HepG2 (cell line): Measurements from ENCODE around the gene TRPT1. TPM values are rescaled to one million over a fixed set of nuclear protein-coding genes. Genes with fewer than 3 reads are reported as not detected.
A peak's percentile ranks its signal among the peaks of the same experiment; 100 is the strongest.

Experiments used
- BCL3 ChIP-seq: sonication (generic); formaldehyde crosslinking; IDR thresholded peaks from 2 replicates; pipeline ENCODE4 v1.5.1; 2020; ENCODE audit warnings: mild to moderate bottlenecking, missing genetic modification reagents, moderate library complexity
- BRF2 ChIP-seq: sonication (generic); formaldehyde crosslinking; IDR thresholded peaks from 2 replicates; pipeline ENCODE4 v1.8.1; 2022; ENCODE audit warnings: mild to moderate bottlenecking, missing genetic modification reagents
- CENPX ChIP-seq: sonication (generic); formaldehyde crosslinking; IDR thresholded peaks from 2 replicates; pipeline ENCODE4 v1.9.0; 2021; ENCODE audit warnings: mild to moderate bottlenecking, missing genetic modification reagents, moderate library complexity
- FOXM1 ChIP-seq: sonication (generic); formaldehyde crosslinking; IDR thresholded peaks from 2 replicates; pipeline ENCODE4 v1.5.0; 2020; ENCODE audit warnings: missing genetic modification reagents
- KLF16 ChIP-seq, 2 experiments: sonication (generic) in 1 of 2; formaldehyde crosslinking in 1 of 2; IDR thresholded peaks; 2 replicates each; pipeline versions ENCODE4 v1.6.1 to v1.8.0; 2016 to 2023; ENCODE audit warnings: missing genetic modification reagents in 2 of 2, missing compliant biosample characterization in 1 of 2
- LCORL ChIP-seq, 2 experiments: fragments of 450-650 bp in 1 of 2; sonication (generic) in 1 of 2; formaldehyde crosslinking in 1 of 2; IDR thresholded peaks; 2 replicates each; pipeline versions ENCODE4 v1.5.0 to v1.6.1; 2017 to 2020; ENCODE audit warnings: antibody characterized with exemption in 1 of 2, missing genetic modification reagents in 1 of 2
- MXD4 ChIP-seq: IDR thresholded peaks from 2 replicates; pipeline ENCODE4 v1.6.1; 2016; ENCODE audit warnings: mild to moderate bottlenecking, missing biosample characterization, missing genetic modification reagents
- SP4 ChIP-seq: sonication (generic); formaldehyde crosslinking; IDR thresholded peaks from 2 replicates; pipeline ENCODE4 v1.8.1; 2023; ENCODE audit warnings: mild to moderate bottlenecking, missing genetic modification reagents
- XRCC5 ChIP-seq: fragments of 200-400 bp; formaldehyde crosslinking; optimal IDR thresholded peaks from 2 replicates; pipeline ENCODE3; 2017; ENCODE audit warnings: mild to moderate bottlenecking, low read length
- YEATS4 ChIP-seq: sonication (generic); formaldehyde crosslinking; IDR thresholded peaks from 2 replicates; pipeline ENCODE4 v1.4.0; 2020; ENCODE audit warnings: missing genetic modification reagents, borderline replicate concordance
- ZBTB42 ChIP-seq: sonication (generic); formaldehyde crosslinking; IDR thresholded peaks from 2 replicates; pipeline ENCODE4 v1.5.0; 2020; ENCODE audit warnings: mild to moderate bottlenecking, missing genetic modification reagents
- ZKSCAN5 ChIP-seq: sonication (generic); formaldehyde crosslinking; IDR thresholded peaks from 2 replicates; pipeline ENCODE4 v1.5.1; 2020; ENCODE audit warnings: mild to moderate bottlenecking, missing genetic modification reagents
- ZNF280D ChIP-seq: sonication (generic); formaldehyde crosslinking; IDR thresholded peaks from 2 replicates; pipeline ENCODE4 v1.5.1; 2020; ENCODE audit warnings: mild to moderate bottlenecking, missing genetic modification reagents
- ZNF333 ChIP-seq: sonication (generic); formaldehyde crosslinking; IDR thresholded peaks from 2 replicates; pipeline ENCODE4 v1.4.0; 2020; ENCODE audit warnings: mild to moderate bottlenecking, missing genetic modification reagents, borderline replicate concordance
- polyA plus RNA-seq, 8 experiments: library from polyadenylated mRNA; depleted of rRNA in 3 of 8; stranded (reverse) in 7 of 8; unstranded in 1 of 8; fragments of >200 nt; fragmentation: Illumina TruSeq in 4 of 8; extraction: Trizol in 4 of 8; gene quantifications; 2 replicates each; pipeline versions ENCODE4 v1.2.1 to v1.2.3, GENCODE V29; 2011 to 2016; ENCODE audit warnings: low read depth in 4 of 8, missing spikeins in 1 of 8, mixed read lengths in 1 of 8; ENCODE audit not compliant: insufficient read depth in 1 of 8
- total RNA-seq, 5 experiments: library from RNA; depleted of rRNA; stranded (reverse); fragments of >200 nt; fragmentation: Illumina TruSeq; extraction: Trizol; gene quantifications; 2 replicates each; pipeline ENCODE4 v1.2.3, GENCODE V29; 2016; ENCODE audit warnings: low read depth in 1 of 5
- TF ChIP-seq, protein P1 (sequence below): sonication (generic); formaldehyde crosslinking; IDR thresholded peaks from 2 replicates; pipeline ENCODE4 v1.5.0; 2020; ENCODE audit warnings: mild to moderate bottlenecking, missing genetic modification reagents
- TF ChIP-seq, protein P2 (sequence below), 2 experiments: sonication (generic) in 1 of 2; formaldehyde crosslinking in 1 of 2; IDR thresholded peaks; 2 replicates each; pipeline versions ENCODE4 v1.5.1 to v1.6.1; 2011 to 2020; ENCODE audit warnings: borderline replicate concordance in 1 of 2, low read depth in 1 of 2, low read length in 1 of 2, mild to moderate bottlenecking in 1 of 2, missing genetic modification reagents in 1 of 2, moderate library complexity in 1 of 2

Gene TRPT1
- total and polyA plus RNA-seq, 2 of the 13 experiments (the other 11 are each of a cell fraction or from before 2014, with no cell fraction given): 24.8 to 40.7 TPM

DNA sequence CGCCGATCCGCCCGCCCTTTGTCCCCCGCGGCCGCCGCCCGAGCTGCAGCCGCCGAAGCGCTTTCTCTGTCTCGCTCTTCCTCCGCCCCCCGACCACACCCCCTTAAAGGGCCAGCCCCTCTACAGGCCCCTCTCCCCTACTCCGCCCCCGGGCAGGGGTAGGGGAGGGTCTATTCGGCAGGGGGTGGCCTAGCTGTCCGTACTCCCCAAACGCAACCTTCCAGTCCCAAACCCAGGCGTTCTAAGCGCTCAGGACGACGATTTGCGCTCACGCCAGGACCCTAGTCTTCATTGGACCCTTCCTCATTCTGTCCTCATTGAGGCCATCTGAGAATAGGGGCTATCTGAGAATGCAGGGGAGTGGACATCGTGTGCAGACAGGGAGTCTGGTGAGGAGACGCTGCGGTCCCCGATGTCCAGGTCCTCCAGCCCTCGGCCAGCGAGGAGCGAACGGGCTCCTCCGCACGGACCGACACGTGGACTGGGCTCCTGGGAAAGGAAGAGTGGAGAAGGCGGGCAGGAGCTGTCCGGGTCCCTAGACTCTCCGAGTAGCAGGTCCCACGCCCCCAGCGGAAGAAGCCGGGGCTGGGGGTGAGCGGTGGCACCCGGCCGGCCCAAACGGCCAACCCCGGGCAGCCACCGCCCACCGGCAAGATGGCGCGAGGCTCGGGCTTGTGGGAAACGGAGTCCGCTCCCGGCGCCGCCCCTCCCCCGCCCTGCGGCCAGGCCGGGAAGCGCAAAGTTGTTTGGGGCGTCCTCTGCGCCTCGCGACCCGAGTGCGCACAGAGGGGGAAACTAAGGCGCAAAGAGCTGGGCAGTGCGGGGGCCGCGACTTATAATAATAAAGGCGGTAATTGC, 21.1 kb upstream of the TRPT1 start, which contains the start of gene PPP1R14B (continued):
- peak in 1 of 2 experiments; percentile 54; a peak in 2 of 4 replicates for TF ChIP-seq KLF16 (CRISPR knock-in tag; IDR thresholded peaks at IDR 0.05)
- TF ChIP-seq XRCC5: peak; percentile 15
- TF ChIP-seq BRF2: no peak
- no peak for TF ChIP-seq LCORL (IDR thresholded peaks at IDR 0.05)
- TF ChIP-seq LCORL (CRISPR knock-in tag; IDR thresholded peaks at IDR 0.05): 0 out of 2 replicates have a peak, but pooled peaks have one; percentile 44
- peak; percentile 7; the same call in 1 of the 2 replicates for TF ChIP-seq YEATS4 (CRISPR knock-in tag)
- TF ChIP-seq FOXM1 (CRISPR knock-in tag): no peak
- no peak for TF ChIP-seq ZKSCAN5
- peak; percentile 84; the same call in 1 of the 2 replicates for TF ChIP-seq ZBTB42 (CRISPR knock-in tag)
- TF ChIP-seq ZNF280D (CRISPR knock-in tag): peak; percentile 43
- TF ChIP-seq BCL3 (CRISPR knock-in tag): no peak
- TF ChIP-seq, protein P1, sequence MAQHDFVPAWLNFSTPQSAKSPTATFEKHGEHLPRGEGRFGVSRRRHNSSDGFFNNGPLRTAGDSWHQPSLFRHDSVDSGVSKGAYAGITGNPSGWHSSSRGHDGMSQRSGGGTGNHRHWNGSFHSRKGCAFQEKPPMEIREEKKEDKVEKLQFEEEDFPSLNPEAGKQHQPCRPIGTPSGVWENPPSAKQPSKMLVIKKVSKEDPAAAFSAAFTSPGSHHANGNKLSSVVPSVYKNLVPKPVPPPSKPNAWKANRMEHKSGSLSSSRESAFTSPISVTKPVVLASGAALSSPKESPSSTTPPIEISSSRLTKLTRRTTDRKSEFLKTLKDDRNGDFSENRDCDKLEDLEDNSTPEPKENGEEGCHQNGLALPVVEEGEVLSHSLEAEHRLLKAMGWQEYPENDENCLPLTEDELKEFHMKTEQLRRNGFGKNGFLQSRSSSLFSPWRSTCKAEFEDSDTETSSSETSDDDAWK: no peak
- no peak for TF ChIP-seq CENPX (CRISPR knock-in tag)
- TF ChIP-seq SP4: peak; percentile 70
- TF ChIP-seq MXD4 (CRISPR knock-in tag): peak; percentile 77; the same call in 1 of the 2 replicates
- TF ChIP-seq, protein P2, sequence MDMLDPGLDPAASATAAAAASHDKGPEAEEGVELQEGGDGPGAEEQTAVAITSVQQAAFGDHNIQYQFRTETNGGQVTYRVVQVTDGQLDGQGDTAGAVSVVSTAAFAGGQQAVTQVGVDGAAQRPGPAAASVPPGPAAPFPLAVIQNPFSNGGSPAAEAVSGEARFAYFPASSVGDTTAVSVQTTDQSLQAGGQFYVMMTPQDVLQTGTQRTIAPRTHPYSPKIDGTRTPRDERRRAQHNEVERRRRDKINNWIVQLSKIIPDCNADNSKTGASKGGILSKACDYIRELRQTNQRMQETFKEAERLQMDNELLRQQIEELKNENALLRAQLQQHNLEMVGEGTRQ (IDR thresholded peaks at IDR 0.05; ENCODE audit: low read depth, low read length): no peak
- TF ChIP-seq, protein P2 (CRISPR knock-in tag; IDR thresholded peaks at IDR 0.05; ENCODE audit: borderline replicate concordance): 0 out of 2 replicates have a peak, but pooled peaks have one; percentile 30
- TF ChIP-seq ZNF333: no peak
